ENCODE results near the gene DOCK2. TPM values are rescaled to one million over a fixed set of nuclear protein-coding genes. Genes with fewer than 3 reads are reported as not detected.
A peak's percentile ranks its signal among the peaks of the same experiment; 100 is the strongest.

The DOCK2 gene
- total RNA-seq, 1 donor, result 6.2 TPM

GRCh38 chr5:169938439-169938838, 301.4 kb downstream of the DOCK2 start:
- Histone ChIP-seq H4K20me1 (ENCODE audit: insufficient read depth, low read length) (no peaks in the 10 kb centered on the region), H3K9me3 (ENCODE audit: low read depth, low read length) (no peaks in the 10 kb centered on the region), H3K27me3 (ENCODE audit: insufficient read depth, low read length) (no peaks in the 10 kb centered on the region), H3K4me2 (ENCODE audit: insufficient read depth, low read length) (no peak overlapping the region), H3K36me3 (ENCODE audit: insufficient read depth, low read length) (no peaks in the 10 kb centered on the region), H3K4me3 (ENCODE audit: insufficient read depth, low read length) (no peak overlapping the region), H3K79me2 (ENCODE audit: insufficient read depth, low read length) (peaks cover 3% of the 10 kb centered on the region), H3K4me1 (ENCODE audit: insufficient read depth, low read length) (peaks cover 24% of the 10 kb centered on the region), H2AFZ (ENCODE audit: low read length) (no peak overlapping the region), H3K27ac (ENCODE audit: low read depth, low read length) (no peak overlapping the region)
- DNase-seq (ENCODE audit: insufficient read length, low spot score, missing footprints), result no peak
- TF ChIP-seq CTCF (IDR thresholded peaks at IDR 0.05; ENCODE audit: extremely low read depth, low read depth, low read length), result no peak

GRCh38 chr5:169939731-169940130, 302.7 kb downstream of the DOCK2 start:
- Histone ChIP-seq H4K20me1 (ENCODE audit: insufficient read depth, low read length) (no peaks in the 10 kb centered on the region), H3K4me3 (ENCODE audit: insufficient read depth, low read length) (no peak overlapping the region), H3K27me3 (ENCODE audit: insufficient read depth, low read length) (no peaks in the 10 kb centered on the region), H3K9me3 (ENCODE audit: low read depth, low read length) (no peaks in the 10 kb centered on the region), H2AFZ (ENCODE audit: low read length) (no peak overlapping the region), H3K36me3 (ENCODE audit: insufficient read depth, low read length) (no peaks in the 10 kb centered on the region), H3K79me2 (ENCODE audit: insufficient read depth, low read length) (peaks cover 5% of the 10 kb centered on the region), H3K4me2 (ENCODE audit: insufficient read depth, low read length) (no peak overlapping the region), H3K4me1 (ENCODE audit: insufficient read depth, low read length) (peaks cover 28% of the 10 kb centered on the region), H3K27ac (ENCODE audit: low read depth, low read length) (no peak overlapping the region)
- DNase-seq (ENCODE audit: insufficient read length, low spot score, missing footprints), result no peak
- no peak for TF ChIP-seq CTCF (IDR thresholded peaks at IDR 0.05; ENCODE audit: extremely low read depth, low read depth, low read length)

GRCh38 chr5:169941542-169941941, 304.5 kb downstream of the DOCK2 start:
- Histone ChIP-seq H3K9me3 (ENCODE audit: low read depth, low read length) (no peaks in the 10 kb centered on the region), H3K27me3 (ENCODE audit: insufficient read depth, low read length) (no peaks in the 10 kb centered on the region), H3K4me2 (ENCODE audit: insufficient read depth, low read length) (peak overlapping the region; percentile 21), H3K79me2 (ENCODE audit: insufficient read depth, low read length) (peaks cover 5% of the 10 kb centered on the region), H3K27ac (ENCODE audit: low read depth, low read length) (peak overlapping the region; percentile 21), H3K36me3 (ENCODE audit: insufficient read depth, low read length) (no peaks in the 10 kb centered on the region), H4K20me1 (ENCODE audit: insufficient read depth, low read length) (no peaks in the 10 kb centered on the region), H3K4me3 (ENCODE audit: insufficient read depth, low read length) (no peak overlapping the region), H2AFZ (ENCODE audit: low read length) (no peak overlapping the region), H3K4me1 (ENCODE audit: insufficient read depth, low read length) (peaks cover 45% of the 10 kb centered on the region)
- no peak for DNase-seq (ENCODE audit: insufficient read length, low spot score, missing footprints)
- no peak for TF ChIP-seq CTCF (IDR thresholded peaks at IDR 0.05; ENCODE audit: extremely low read depth, low read depth, low read length)

- no peaks in the 10 kb centered on the region for H4K20me1 ChIP-seq (ENCODE audit: insufficient read depth, low read length)
- no peak overlapping the region for H3K4me3 ChIP-seq (ENCODE audit: insufficient read depth, low read length)
- peaks cover 5% of the 10 kb centered on the region for H3K79me2 ChIP-seq (ENCODE audit: insufficient read depth, low read length)
- no peaks in the 10 kb centered on the region for H3K36me3 ChIP-seq (ENCODE audit: insufficient read depth, low read length)
- H3K27me3 ChIP-seq (ENCODE audit: insufficient read depth, low read length), result no peaks in the 10 kb centered on the region
- H3K27ac ChIP-seq (ENCODE audit: low read depth, low read length), result peak overlapping the region; percentile 21
- no peaks in the 10 kb centered on the region for H3K9me3 ChIP-seq (ENCODE audit: low read depth, low read length)
- TF ChIP-seq CTCF (IDR thresholded peaks at IDR 0.05; ENCODE audit: extremely low read depth, low read depth, low read length), result no peak
- peak; percentile 79 for DNase-seq (ENCODE audit: insufficient read length, low spot score, missing footprints)
- peaks cover 52% of the 10 kb centered on the region for H3K4me1 ChIP-seq (ENCODE audit: insufficient read depth, low read length)
- H2AFZ ChIP-seq (ENCODE audit: low read length), result no peak overlapping the region
- peak overlapping the region; percentile 21 for H3K4me2 ChIP-seq (ENCODE audit: insufficient read depth, low read length)
These were observed 305.1 kb downstream of the DOCK2 start for GRCh38 chr5:169942181-169942580.
